ENCODE measurements around the gene RALGPS1. TPM values are rescaled to one million over a fixed set of nuclear protein-coding genes. Genes with fewer than 3 reads are reported as not detected.
A peak's percentile ranks its signal among the peaks of the same experiment; 100 is the strongest.

Gene RALGPS1
- total RNA-seq, 1 experiment from 2014 or later = 28.5 TPM

GRCh38 chr9:127159325-127159801, 244.8 kb downstream of the RALGPS1 start (continued):
- TF ChIP-seq PRDM15 (CRISPR knock-in tag; IDR thresholded peaks at IDR 0.05) (peak; percentile 42; the same call in 1 of the 2 replicates), GRHL2 (CRISPR knock-in tag; IDR thresholded peaks at IDR 0.05; ENCODE audit: insufficient replicate concordance, severe bottlenecking) (no peak), ZMAT4 (CRISPR knock-in tag; IDR thresholded peaks at IDR 0.05) (no peak), PRRX2 (CRISPR knock-in tag; IDR thresholded peaks at IDR 0.05) (no peak), ESRRA (CRISPR knock-in tag; IDR thresholded peaks at IDR 0.05; ENCODE audit: borderline replicate concordance) (peak; percentile 90), ZNF671 (CRISPR knock-in tag; IDR thresholded peaks at IDR 0.05) (peak; percentile 58; the same call in 1 of the 2 replicates), NR1H2 (CRISPR knock-in tag; IDR thresholded peaks at IDR 0.05) (no peak), ZBTB43 (CRISPR knock-in tag; IDR thresholded peaks at IDR 0.05) (peak; percentile 84; the same call in 1 of the 2 replicates), AR (CRISPR knock-in tag; IDR thresholded peaks at IDR 0.05) (no peak), IRF2 (CRISPR knock-in tag; IDR thresholded peaks at IDR 0.05; ENCODE audit: borderline replicate concordance, low read depth) (no peak), ZBTB21 (CRISPR knock-in tag; IDR thresholded peaks at IDR 0.05; ENCODE audit: borderline replicate concordance) (peak; percentile 76; the same call in 1 of the 2 replicates), GABPB1 (CRISPR knock-in tag; IDR thresholded peaks at IDR 0.05) (peak; percentile 88), ZNF263 (CRISPR knock-in tag; IDR thresholded peaks at IDR 0.05; ENCODE audit: low read depth) (no peak), JAZF1 (CRISPR knock-in tag; IDR thresholded peaks at IDR 0.05) (no peak), CBFB (CRISPR knock-in tag; IDR thresholded peaks at IDR 0.05; ENCODE audit: low read depth) (no peak), ZNF416 (CRISPR knock-in tag; IDR thresholded peaks at IDR 0.05) (no peak), ZNF396 (CRISPR knock-in tag; IDR thresholded peaks at IDR 0.05; ENCODE audit: borderline replicate concordance) (no peak), ATF1 (CRISPR knock-in tag; IDR thresholded peaks at IDR 0.05) (no peak), STAT6 (CRISPR knock-in tag; conservative IDR thresholded peaks at IDR 0.05; ENCODE audit: low read depth) (no peak), NFATC4 (CRISPR knock-in tag; IDR thresholded peaks at IDR 0.05) (no peak), NFE2L1 (CRISPR knock-in tag; IDR thresholded peaks at IDR 0.05) (peak; percentile 91)
- TF ChIP-seq, protein P1, sequence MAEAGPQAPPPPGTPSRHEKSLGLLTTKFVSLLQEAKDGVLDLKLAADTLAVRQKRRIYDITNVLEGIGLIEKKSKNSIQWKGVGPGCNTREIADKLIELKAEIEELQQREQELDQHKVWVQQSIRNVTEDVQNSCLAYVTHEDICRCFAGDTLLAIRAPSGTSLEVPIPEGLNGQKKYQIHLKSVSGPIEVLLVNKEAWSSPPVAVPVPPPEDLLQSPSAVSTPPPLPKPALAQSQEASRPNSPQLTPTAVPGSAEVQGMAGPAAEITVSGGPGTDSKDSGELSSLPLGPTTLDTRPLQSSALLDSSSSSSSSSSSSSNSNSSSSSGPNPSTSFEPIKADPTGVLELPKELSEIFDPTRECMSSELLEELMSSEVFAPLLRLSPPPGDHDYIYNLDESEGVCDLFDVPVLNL (CRISPR knock-in tag; IDR thresholded peaks at IDR 0.05; ENCODE audit: borderline replicate concordance, low read depth) = no peak
- TF ChIP-seq, protein P2, sequence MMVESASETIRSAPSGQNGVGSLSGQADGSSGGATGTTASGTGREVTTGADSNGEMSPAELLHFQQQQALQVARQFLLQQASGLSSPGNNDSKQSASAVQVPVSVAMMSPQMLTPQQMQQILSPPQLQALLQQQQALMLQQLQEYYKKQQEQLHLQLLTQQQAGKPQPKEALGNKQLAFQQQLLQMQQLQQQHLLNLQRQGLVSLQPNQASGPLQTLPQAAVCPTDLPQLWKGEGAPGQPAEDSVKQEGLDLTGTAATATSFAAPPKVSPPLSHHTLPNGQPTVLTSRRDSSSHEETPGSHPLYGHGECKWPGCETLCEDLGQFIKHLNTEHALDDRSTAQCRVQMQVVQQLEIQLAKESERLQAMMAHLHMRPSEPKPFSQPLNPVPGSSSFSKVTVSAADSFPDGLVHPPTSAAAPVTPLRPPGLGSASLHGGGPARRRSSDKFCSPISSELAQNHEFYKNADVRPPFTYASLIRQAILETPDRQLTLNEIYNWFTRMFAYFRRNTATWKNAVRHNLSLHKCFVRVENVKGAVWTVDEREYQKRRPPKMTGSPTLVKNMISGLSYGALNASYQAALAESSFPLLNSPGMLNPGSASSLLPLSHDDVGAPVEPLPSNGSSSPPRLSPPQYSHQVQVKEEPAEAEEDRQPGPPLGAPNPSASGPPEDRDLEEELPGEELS (CRISPR knock-in tag; IDR thresholded peaks at IDR 0.05) = peak; percentile 97
- TF ChIP-seq, protein P3, sequence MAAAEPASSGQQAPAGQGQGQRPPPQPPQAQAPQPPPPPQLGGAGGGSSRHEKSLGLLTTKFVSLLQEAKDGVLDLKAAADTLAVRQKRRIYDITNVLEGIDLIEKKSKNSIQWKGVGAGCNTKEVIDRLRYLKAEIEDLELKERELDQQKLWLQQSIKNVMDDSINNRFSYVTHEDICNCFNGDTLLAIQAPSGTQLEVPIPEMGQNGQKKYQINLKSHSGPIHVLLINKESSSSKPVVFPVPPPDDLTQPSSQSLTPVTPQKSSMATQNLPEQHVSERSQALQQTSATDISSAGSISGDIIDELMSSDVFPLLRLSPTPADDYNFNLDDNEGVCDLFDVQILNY (CRISPR knock-in tag; IDR thresholded peaks at IDR 0.05) = peak; percentile 63; the same call in 1 of the 2 replicates
